Stimulated activated CD4-positive, alpha-beta T cell treated with anti-CD3 and anti-CD28 coated beads, TNF-alpha, amount 100 ng/mL, for 1 hour (primary cell): ENCODE measurements around the gene ADGRL1.
"Not testable (repeated sequence)": the region's sequence is repeated elsewhere in the genome, so short reads cannot be mapped to it uniquely, and the experiment has no call there.

Experiments used
- DNase-seq, 3 donors: peaks; one replicate each; pipeline ENCODE4 v3.0.0-alpha.2; 2020; ENCODE audit warnings: low read depth in 3 of 3, low spot score in 1 of 3

The ADGRL1 gene

DNA sequence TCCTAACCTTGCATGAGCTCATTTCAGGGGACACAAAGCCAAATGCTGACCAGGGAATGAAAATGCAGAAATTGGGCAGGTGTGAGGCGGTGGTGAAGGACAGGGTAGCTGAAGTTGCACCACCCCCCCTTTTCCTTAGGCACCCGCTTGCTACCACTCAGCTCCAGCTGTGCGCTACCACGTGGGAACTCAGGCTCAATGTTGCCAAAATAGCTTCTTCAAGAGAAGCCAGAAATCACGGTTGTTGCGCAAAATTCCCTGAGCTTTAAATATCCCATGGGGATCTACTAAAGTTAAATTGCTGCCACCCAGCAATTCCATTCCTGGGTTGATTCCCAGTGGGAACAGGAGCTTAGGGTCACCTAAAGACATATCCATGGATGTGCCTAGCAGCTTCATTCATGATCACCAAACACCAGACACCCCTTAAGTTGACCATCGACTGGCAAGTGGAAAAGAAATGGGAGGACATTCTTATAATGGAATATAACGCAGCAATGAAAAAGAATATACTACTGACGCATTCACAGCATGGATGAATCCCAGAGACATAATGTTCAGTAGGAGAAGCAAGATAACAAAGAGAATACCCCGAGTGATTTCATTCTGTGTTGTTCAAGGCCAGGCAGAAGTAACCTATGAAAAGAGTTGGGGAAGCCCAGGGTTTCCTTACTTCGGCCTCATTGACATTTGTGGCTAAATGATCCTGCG lies 12.8 kb upstream of the ADGRL1 start:
- DNase-seq, result no peak

DNA sequence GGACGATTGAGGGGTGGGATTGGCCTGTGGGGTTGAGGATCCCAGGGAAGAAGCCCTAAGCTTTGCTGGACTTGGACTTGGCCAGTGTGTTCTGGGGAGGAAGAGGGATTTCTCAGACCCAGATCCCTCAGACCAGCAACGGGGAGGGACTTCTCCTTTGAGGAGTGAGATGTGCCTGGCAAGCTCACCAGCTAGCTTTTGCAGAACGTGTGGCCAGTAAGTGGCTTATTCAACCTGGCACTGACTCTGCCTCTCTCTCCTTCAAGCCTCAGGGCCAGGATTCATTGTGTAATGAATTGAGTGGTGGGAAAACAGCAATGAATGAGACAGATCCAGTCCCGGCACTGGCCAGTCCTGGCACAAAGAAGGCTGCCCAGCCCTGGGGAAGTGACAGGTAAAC lies 11.9 kb upstream of the ADGRL1 start:
- DNase-seq, result not testable (repeated sequence)

DNA sequence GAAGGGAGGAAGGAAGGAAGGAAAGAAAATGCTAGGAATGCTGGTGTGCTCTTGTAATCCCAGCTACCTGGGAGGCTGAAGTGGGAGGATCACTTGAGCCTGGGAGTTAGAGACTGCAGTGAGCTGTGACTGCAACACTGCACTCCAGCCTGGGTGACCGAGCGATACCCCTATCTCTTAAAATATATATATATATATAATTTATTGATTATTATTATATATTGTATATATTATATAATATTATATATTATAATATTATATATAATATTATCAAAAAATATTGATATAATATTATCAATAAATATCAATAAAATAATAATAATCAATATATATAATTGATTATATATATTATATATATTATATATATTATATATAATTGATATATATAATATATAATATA lies 8.6 kb upstream of the ADGRL1 start:
- no peak for DNase-seq

DNA sequence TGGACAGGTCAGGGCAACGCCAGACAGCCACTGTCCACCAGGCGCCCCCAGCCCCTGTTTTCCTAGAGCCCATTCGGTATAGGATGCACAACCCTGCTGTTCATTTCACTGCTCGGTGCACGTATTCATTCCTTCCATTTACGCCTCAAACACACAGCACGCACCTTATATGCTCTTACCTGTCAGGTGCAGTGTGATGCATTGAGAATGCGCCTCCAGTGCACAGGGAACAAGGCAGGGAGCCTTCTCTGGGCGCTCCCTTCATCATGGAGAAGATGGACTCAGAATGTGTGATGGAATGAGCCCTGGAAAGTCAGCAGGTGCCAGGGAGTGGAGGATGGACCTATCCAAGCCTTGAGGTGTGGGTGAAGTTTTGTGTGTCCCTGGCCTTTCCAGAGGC lies 4.2 kb upstream of the ADGRL1 start:
- not testable (repeated sequence) for DNase-seq

DNA sequence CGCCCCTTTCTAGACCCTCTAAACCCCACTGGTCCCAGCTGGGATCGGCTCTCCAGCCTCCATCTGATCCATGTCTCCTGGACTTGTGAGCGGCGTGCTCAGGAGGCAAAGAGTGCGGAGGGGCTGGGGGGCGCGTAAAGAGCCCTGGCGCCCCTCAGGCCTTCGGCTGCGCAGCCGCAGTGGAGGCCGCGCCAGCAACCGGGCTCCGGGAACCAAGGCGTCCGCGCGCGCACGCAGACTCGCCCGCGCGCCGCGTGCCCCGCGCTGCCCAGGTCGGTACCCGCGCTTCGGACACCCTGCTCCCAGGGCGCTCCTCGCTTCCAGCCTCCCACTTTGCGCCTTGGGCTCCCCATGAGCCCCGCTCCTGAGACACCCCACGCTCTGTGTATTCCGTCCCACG lies 3.4 kb upstream of the ADGRL1 start:
- DNase-seq, result not testable (repeated sequence)

DNA sequence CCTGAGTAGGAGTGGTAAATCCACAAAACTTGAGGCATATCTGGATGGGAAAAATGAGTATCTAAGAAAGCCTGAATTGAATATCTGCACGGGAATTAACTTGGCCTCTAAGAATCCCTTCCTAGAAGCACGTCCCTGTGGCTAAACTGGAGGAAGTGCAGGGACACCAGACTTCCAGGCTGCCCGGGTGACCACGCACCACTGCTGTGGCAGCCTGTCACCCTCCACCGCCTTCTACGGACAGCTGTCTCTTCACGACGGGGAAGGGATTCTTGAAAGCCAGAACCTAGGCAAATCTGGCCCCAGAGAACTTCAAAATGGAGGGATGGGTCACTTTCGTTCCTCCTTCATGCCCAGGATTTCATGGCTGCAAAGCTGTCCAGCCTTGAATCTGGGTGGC lies 2.5 kb upstream of the ADGRL1 start:
- not testable (repeated sequence) for DNase-seq

DNA sequence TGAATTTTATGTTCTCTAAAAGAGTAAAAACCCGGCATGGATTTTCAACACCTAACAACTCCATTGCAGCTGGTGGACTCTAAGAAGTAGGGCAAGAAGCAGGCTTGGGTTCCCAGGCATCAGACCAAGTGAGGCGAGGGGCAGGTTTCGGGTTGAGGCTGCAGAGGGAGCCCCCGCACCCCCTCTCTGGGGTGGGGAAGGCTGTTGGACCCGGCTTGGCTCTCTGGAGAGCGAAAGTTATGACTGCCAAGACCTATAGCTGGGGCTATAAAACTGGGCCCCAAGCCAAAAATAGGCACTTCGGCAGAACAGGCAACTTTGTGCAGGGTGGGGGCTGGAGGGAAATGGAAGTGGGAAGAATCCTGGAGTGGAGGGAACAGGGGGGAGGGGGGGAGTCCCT lies 1.8 kb upstream of the ADGRL1 start:
- not testable (repeated sequence) for DNase-seq

DNA sequence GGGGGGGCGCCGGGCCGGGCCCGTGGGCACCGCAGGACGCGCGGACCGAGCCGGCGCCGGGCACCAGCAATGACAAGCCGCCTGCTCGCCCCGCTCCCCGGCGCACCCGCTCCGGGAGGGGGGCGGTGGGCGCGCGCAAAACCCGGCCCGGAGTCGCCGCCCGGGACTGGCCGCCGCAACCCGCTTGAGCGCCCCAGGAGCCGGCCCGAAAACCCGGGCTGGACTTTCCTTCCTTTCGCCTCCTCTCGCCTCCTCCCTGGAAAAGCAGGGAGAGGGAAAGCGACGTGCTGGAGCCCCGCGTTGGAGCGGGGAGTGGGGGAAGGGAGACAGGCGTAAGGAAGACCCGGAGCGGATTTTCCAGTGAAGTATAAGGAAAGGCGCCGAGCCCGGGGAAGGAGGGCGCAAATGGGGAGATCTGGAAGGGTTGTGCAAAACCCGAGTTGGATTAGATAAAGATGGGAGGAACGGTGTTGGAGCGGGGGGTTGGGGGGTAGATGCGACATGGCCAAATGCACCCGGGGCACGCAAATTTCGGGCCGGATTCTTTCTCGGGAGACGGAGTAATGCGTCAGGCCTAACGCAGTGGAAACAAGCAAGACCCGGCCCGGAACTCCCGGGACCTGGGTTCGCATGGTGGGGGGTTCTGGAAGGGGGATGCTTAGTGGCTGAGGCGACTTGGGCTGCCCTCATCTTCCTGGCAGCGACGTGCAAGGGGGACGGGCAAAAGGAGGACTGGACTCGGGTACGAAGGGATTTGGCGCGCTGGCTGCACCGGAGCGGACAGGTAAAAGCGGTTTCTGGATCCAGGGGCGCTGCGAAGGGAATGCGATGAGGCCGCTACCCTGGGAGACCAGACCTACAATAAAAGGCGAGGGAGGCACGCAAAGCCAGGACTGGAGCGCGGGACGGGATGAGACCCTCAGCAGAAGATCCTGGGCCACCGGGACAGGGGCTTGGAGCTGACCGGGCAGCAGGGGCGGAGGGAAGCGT lies 1.1 kb upstream of the ADGRL1 start:
- peak in 2 of 3 donors; percentile 59 to 83 for DNase-seq

DNA sequence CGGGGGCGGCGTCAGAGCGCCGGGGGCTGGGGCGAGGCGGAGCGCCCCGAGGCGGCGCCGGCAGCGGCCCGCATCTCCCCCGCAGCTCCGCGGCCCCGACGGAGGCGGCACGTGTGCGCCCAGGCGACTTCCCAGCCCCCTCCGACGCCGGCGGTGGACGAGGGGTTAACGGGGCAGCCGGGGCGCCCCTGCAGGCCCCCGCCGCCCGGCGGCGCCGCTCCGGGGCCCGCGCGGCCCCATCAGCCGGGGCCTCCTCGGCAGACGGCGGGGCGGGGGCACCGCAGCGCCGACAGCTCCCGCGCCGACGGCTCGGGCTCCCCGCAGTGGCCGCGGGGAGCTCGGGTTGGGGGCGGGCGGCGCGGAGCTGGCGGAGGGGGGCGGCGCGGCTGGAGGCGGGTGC lies 339 bp upstream of the ADGRL1 start:
- DNase-seq, result not testable (repeated sequence)

DNA sequence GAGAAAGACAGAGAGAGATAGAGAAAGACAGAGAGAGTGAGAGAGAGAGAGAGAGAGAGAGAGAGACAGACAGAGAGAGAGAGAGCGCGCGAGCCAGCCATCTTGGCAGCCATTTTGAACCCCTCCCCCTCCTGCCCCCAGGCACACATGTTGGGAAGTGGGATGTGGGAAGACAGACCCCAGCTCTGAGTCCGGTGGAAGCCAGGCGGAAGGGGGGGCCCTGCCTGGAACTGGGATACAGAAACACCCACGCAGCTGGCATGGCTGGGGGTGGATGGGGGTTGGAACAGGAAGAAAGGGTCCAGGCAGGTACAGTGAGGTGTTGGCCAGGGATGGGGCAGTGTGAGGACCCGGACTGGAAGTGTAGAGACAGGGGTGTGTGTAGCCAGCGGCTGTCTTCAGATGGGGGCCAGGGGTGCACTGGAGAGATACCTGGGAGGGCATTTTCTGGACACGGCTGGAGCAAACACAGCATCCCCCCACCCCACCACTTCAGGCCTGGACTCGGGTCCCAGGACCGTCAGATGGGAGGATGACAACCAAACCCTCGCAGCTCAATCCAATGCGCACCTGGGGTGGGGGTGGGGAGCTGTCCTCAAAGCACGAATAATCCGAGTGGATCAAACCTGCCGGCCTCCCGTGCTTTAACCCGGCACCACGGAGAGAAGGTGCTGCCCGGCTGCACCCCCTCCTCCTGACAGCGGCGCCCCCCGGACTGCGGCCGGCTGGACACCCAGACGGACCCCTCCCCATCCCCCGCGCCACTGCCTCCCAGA lies 1.1 kb downstream of the ADGRL1 start:
- DNase-seq, result not testable (repeated sequence)

DNA sequence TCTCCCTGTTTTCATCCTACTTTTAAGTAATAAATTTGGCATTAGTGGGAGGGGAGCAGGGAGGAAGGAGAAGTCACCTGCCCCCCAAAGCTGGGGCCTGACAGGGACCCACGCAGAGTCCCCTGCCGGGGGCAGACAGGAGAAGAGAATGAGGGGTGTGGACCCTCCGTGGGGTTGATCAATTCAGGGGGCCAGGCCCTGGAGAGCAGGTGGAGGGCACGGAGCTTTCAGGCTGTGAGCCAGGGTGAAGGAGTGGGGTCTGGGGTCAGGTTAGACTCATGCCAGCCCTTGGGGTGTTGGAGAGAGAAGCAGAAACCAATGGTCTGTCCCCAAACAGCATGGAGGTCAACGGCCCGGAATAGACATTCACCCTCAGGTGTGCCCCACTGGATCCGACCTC lies 1.8 kb downstream of the ADGRL1 start:
- not testable (repeated sequence) for DNase-seq

DNA sequence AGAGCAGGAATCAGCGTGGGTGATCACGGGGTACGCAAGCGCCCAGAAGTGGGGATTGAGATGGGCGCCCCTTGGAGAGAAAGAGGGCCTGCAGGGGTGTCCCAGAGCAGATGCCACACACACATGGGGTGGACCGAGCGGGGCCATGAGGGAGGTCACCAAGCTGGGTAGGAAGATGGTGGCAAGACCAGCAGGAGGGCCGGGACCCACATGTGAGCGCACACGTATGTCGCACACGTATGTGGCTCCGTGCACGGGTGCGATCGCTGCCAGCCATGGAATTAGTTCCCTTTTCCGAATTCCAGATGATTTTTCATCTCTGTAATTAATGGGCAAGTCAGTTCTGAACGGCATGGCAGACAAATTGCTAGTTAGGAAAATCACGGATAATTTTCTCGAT lies 2.2 kb downstream of the ADGRL1 start:
- not testable (repeated sequence) for DNase-seq

DNA sequence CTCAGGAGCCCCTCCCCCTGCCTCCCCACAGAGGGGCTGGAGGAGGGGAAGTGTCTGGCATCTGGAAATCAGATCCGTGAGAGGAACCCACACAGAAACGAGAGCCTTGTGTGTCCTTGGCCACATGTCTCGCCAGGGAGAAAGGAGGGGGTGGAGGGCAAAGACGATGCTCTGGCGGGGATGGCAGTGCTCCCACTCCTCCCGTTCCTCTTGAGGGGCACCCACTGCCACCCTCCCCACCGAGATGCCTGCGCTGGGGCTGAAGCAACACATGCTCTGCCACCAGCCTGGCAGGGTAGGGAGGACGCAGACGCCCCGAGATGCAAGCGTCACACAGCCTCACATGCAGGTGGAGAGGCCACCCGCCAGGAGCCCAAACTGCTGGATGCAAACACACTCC lies 2.8 kb downstream of the ADGRL1 start:
- no peak for DNase-seq

DNA sequence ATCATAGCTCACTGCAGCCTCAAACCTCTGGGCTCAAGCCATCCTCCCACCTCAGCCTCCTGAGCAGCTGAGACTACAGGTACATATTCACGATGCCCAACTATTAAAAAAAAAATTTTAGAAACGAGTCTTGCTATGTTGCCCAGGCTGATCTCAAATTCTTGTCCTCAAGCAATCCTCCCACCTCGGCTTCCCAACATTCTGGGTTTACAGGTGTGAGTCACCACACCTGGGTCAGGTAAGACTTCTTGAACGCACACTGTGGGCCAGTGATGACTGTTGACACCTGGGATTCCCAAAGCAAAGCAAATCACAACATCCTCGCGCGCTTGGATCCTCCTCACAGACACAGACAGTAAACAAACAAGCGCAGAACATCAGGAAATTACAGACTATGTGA lies 4.5 kb downstream of the ADGRL1 start:
- DNase-seq, result not testable (repeated sequence)

DNA sequence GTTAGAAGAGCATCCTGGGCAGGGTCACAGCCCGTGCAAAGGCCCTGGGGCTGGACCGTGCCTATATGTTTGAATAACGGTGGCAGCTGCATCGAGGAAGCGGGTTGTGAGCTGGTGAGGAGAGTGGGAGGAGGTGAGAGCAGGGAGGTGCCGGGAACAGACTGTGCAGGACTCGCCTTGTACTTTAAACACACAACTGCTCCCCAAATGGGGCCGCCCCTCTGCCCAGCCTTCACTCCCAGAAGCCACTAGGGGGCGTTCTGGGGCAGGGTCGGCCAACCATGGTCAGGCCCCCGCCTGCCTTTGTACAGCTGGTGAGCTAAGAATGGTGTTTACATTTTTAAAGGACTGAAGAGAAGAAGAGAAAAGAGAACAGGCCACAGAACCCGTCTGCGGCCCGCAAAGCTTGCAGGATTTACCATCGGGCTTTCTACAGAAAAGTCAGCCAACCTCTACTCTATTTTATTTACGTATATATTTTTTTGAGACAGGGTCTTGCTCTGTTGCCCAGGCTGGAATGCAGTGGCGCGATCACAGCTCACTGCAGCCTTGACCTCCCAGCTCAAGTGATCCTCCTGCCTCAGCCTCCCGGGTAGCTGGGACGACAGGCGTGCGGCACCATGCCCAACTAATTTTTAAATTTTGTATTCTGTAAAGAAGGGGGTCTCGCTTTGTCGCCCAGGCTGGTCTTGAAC lies 5.7 kb downstream of the ADGRL1 start:
- peak in 1 of 3 donors; percentile 35 for DNase-seq

DNA sequence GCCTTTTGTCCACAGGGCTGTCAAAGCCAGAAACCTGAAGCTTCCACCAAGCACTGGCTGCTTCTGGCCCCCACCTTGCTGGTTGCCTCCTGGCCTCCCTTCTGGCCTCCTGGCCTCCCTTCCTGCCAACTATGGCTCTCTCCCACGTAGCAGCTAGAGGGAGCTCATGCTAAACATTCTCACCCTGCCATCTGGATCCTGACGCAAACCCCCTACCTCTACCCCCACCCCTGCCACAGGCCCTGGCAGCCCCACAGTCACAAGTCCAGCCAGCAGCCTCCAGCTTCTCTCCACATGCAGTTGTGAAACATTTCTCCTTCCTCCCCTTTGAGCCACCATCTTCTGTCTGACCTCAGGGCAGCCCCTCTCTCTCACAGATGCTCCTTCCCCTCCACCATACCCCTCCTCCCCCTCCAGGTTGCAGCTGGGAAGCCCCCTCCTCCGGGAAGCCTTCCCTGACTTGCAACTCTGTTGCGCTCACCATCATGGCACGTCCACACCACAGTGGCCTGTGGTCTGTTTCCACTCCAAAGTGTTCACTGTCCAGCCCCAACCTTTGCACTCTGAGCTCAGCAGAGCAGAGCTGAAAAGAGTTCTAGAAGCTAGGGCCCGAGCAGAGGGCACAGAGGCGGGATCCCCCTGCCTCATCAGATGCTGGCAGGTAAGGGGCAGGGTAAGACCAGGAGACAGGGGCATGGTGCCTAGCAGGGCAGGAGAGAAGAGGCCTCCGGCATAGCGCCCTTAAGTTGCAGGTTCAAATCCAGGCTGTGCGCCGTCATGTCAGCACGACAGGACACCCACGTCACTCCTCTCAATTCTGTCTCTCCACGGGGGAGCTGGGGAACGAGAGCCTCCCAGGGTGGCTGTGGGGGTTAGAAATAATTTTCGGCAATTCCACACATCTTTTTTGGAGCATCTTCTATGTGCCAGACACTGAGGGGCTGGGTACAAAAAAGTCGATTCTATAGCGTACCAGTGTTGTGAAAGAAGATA lies 7.3 kb downstream of the ADGRL1 start:
- DNase-seq, result no peak

DNA sequence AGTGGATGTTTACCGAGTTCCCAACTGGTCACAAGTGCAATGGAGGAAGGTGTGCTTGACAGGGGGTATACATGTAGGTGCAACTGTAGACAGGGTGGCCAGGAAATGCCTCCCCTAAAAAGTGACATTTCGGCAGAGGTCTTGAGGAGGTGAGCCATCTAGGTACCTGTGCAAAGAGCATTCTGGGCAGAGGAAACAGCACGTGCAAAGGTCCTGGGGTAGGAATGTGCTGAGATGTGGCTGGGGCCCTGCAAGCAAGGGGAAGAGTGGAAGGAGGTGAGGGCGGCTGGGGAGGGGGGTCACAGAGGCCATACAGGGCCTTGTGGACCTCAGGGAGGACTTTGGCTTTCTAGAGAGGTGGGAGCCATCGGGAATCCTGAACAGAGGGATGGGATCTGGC lies 8.1 kb downstream of the ADGRL1 start:
- DNase-seq, result no peak

DNA sequence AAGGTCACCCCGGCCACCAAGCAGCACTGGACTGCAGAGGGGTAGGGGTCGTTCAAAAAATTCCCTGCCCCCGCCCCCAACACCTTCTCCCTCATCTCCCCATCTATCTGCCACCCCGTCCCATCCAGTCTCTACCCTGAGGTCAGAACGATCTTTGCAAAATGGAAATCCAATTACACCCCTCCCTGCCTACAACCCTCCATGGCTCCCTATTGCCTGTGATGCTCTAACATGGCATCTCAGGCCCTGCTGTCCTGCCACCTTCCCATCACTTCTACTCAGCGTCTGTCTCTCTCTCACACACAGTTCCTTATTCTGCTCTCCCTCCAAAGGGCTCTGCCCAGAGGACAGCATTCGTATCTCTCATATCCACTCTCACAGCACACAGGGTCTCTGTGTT lies 8.7 kb downstream of the ADGRL1 start:
- DNase-seq, result not testable (repeated sequence)

DNA sequence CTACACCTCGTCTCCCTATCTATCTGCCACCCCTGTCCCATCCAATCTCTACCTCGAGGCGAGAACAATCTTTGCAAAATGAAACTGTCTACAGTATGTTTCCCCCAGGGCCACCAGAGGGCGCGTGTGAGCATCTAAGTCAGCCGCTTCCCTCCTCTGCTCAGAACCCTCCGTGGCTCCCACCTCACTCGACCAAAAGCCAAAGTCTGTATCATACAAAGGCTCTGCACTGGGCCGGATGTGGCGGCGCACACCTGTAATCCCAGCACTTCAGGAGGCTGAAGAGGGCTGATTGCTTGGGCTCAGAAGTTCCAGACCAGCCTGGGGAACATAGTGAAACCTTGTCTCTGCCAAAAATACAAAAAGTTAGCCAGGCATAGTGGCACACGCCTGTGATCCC lies 9.9 kb downstream of the ADGRL1 start:
- DNase-seq, result peak; percentile 45 to 71 (median 55)

DNA sequence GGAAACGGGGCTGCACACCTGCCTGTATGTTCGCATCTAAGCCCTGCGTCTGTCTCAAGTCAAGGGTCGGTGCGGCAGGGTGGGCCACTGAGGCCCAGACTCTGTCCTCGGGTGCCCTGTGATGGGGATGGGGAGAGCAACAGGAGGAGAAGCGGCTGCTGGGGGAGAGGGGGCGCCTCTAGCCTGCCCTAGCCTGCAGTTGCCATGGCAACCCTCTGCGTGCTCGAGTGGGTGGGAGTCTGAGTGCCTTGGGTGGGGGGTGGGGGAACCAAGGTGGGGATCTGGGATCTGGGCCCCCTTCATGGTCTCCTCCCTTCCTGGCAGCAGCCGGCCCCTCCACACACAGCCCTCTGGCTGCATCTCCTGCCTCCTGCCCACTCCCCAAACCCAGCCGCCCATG lies 10.8 kb downstream of the ADGRL1 start:
- DNase-seq, result not testable (repeated sequence)
